IMR-90 (cell line): ENCODE measurements around the gene RNF41.
"Not testable (repeated sequence)": the region's sequence is repeated elsewhere in the genome, so short reads cannot be mapped to it uniquely, and the experiment has no call there.

Experiments used
- CTCF ChIP-seq: conservative IDR thresholded peaks from 2 replicates; pipeline ENCODE4 v1.5.1; 2012; ENCODE audit warnings: mild to moderate bottlenecking, low read depth, low read length, improper control_type of control experiment
- RAD21 ChIP-seq: IDR thresholded peaks from 2 replicates; pipeline ENCODE4 v1.6.1; 2012; ENCODE audit warnings: low read length, improper control_type of control experiment

- TF ChIP-seq RAD21, CTCF: not testable (repeated sequence)
Observed at GRCh38 chr12:56156464-56157200, 65.1 kb downstream of the RNF41 start.
